Kidney tubule cell (primary cell): ENCODE data around the gene ACSF2.
"Not testable (repeated sequence)": the region's sequence is repeated elsewhere in the genome, so short reads cannot be mapped to it uniquely, and the experiment has no call there.

Experiments used
- DNase-seq: peaks from one replicate; pipeline ENCODE4 v3.0.0-alpha.2; 2018; ENCODE audit warnings: low spot score

ACSF2 gene

GRCh38 chr17:50407921-50408320 lies 18.1 kb upstream of the ACSF2 start:
- peak; percentile 22 for DNase-seq

- DNase-seq: no peak
Measured at GRCh38 chr17:50412188-50412732, 13.8 kb upstream of the ACSF2 start.

GRCh38 chr17:50414808-50415207 lies 11.2 kb upstream of the ACSF2 start:
- DNase-seq: no peak

GRCh38 chr17:50419577-50419976 lies 6.4 kb upstream of the ACSF2 start:
- not testable (repeated sequence) for DNase-seq

- DNase-seq: peak; percentile 42
Measured at GRCh38 chr17:50420419-50421112, 5.5 kb upstream of the ACSF2 start.

- no peak for DNase-seq
Measured at GRCh38 chr17:50421308-50422051, 4.5 kb upstream of the ACSF2 start.

- DNase-seq: no peak
Measured at GRCh38 chr17:50422738-50423137, 3.3 kb upstream of the ACSF2 start.

GRCh38 chr17:50423553-50424159 lies 2.4 kb upstream of the ACSF2 start:
- DNase-seq: peak; percentile 97

- DNase-seq: no peak
Measured at GRCh38 chr17:50424246-50424995, 1.6 kb upstream of the ACSF2 start.

- no peak for DNase-seq
Measured at GRCh38 chr17:50424996-50425681, 879 bp upstream of the ACSF2 start.

- DNase-seq: no peak
Measured at GRCh38 chr17:50426472-50426782, 409 bp downstream of the ACSF2 start.

GRCh38 chr17:50426814-50427787 lies 1.1 kb downstream of the ACSF2 start:
- DNase-seq: peak; percentile 57

- DNase-seq: not testable (repeated sequence)
Measured at GRCh38 chr17:50428126-50428525, 2.1 kb downstream of the ACSF2 start.

GRCh38 chr17:50428831-50429424 lies 2.9 kb downstream of the ACSF2 start:
- peak; percentile 19 for DNase-seq

- no peak for DNase-seq
Measured at GRCh38 chr17:50429793-50430192, 3.8 kb downstream of the ACSF2 start.

- no peak for DNase-seq
Measured at GRCh38 chr17:50430821-50431618, 5.0 kb downstream of the ACSF2 start.

GRCh38 chr17:50432125-50432762 lies 6.2 kb downstream of the ACSF2 start:
- peak; percentile 65 for DNase-seq

GRCh38 chr17:50437409-50437808 lies 11.4 kb downstream of the ACSF2 start:
- no peak for DNase-seq

GRCh38 chr17:50439008-50439407 lies 13.0 kb downstream of the ACSF2 start:
- no peak for DNase-seq
